ENCODE data around the gene SLC35F3. TPM values are rescaled to one million over a fixed set of nuclear protein-coding genes. Genes with fewer than 3 reads are reported as not detected.

Gene SLC35F3
- polyA plus RNA-seq, 1 of the 3 experiments (the other 2 are of a cell fraction) = 0.87 TPM

- TF ChIP-seq RFX5 (IDR thresholded peaks at IDR 0.05; ENCODE audit: low read length) (no peak), FOXM1 (IDR thresholded peaks at IDR 0.05; ENCODE audit: low read depth) (no peak), CTCF (IDR thresholded peaks at IDR 0.05) (peak; percentile 42), RAD21 (IDR thresholded peaks at IDR 0.05; ENCODE audit: low read length) (peak; percentile 44), SMC3 (IDR thresholded peaks at IDR 0.05; ENCODE audit: low read depth, low read length) (peak; percentile 20; the same call in 1 of the 2 replicates)
- H3K36me3 ChIP-seq (replicated peaks in 1 of 2; ENCODE audit: control insufficient read depth in 1 of 2, insufficient read depth in 2 of 2, low read length in 1 of 2) = no peaks in the 10 kb centered on the region
- ChIA-PET CTCF (interaction anchor here (0.6 to 9.5 kb wide), 3 partner anchors 11 to 209 kb away, joined by 3 to 102 read pairs (median 4); no protein-coding TSS in a partner anchor), POLR2A (no interaction called here)
- peaks cover 0 to 7% of the 10 kb centered on the region in 2 experiments; a peak in 1 of 4 replicates for H3K4me1 ChIP-seq (ENCODE audit: control insufficient read depth in 1 of 2, insufficient read depth in 2 of 2, low read depth in 1 of 2, low read length in 1 of 2)
- H3K4me3 ChIP-seq (ENCODE audit: low read depth in 2 of 2, low read length in 1 of 2) = no peak overlapping the region
- DNase-seq = no peak
- WGBS (ENCODE audit: low lambda C conversion rate) = 78% methylated on average over 13 of the region's 13 CpGs
- no peak overlapping the region for H3K4me2 ChIP-seq
- no peaks in the 10 kb centered on the region for H4K20me1 ChIP-seq (ENCODE audit: insufficient read depth)
- no peak overlapping the region for H2AFZ ChIP-seq (ENCODE audit: low read depth)
- no peaks in the 10 kb centered on the region for H3K9me3 ChIP-seq
- no peaks in the 10 kb centered on the region for H3K27me3 ChIP-seq (ENCODE audit: insufficient read depth)
- no peaks in the 10 kb centered on the region for H3K9me2 ChIP-seq
- H3K9ac ChIP-seq = no peak overlapping the region
- no peak overlapping the region for H3K27ac ChIP-seq (ENCODE audit: low read depth in 2 of 2, low read length in 1 of 2)
- H3F3A ChIP-seq (replicated peaks; ENCODE audit: insufficient read depth) = no peaks in the 10 kb centered on the region
- no peaks in the 10 kb centered on the region for H3K79me2 ChIP-seq (ENCODE audit: insufficient read depth)
These were observed 418.5 kb downstream of the SLC35F3 start for GRCh38 chr1:234322979-234323378.

- no peaks in the 10 kb centered on the region for H3K9me2 ChIP-seq
- DNase-seq = peak; percentile 41
- H3K4me3 ChIP-seq (ENCODE audit: low read depth in 2 of 2, low read length in 1 of 2) = no peak overlapping the region
- no peak overlapping the region for H3K27ac ChIP-seq (ENCODE audit: low read depth in 2 of 2, low read length in 1 of 2)
- no peak overlapping the region for H2AFZ ChIP-seq (ENCODE audit: low read depth)
- ChIA-PET CTCF (interaction anchor here (0.7 to 9.5 kb wide), 6 partner anchors 13 to 210 kb away, joined by 3 to 102 read pairs (median 6); no protein-coding TSS in a partner anchor), POLR2A (no interaction called here)
- 63% methylated on average over 6 of the region's 6 CpGs for WGBS (ENCODE audit: low lambda C conversion rate)
- H3K9me3 ChIP-seq = no peaks in the 10 kb centered on the region
- peaks cover 0 to 7% of the 10 kb centered on the region in 2 experiments; a peak in 1 of 4 replicates for H3K4me1 ChIP-seq (ENCODE audit: control insufficient read depth in 1 of 2, insufficient read depth in 2 of 2, low read depth in 1 of 2, low read length in 1 of 2)
- H3K27me3 ChIP-seq (ENCODE audit: insufficient read depth) = no peaks in the 10 kb centered on the region
- no peaks in the 10 kb centered on the region for H3K79me2 ChIP-seq (ENCODE audit: insufficient read depth)
- no peak overlapping the region for H3K9ac ChIP-seq
- TF ChIP-seq NFIC (IDR thresholded peaks at IDR 0.05; ENCODE audit: borderline replicate concordance) = no peak
- TF ChIP-seq RCOR1 (IDR thresholded peaks at IDR 0.05; ENCODE audit: low read length) = no peak; the same call in 1 of the 2 replicates
- TF ChIP-seq TAF1 (IDR thresholded peaks at IDR 0.05; ENCODE audit: borderline replicate concordance, low read depth, low read length) = no peak
- no peaks in the 10 kb centered on the region for H4K20me1 ChIP-seq (ENCODE audit: insufficient read depth)
- H3F3A ChIP-seq (replicated peaks; ENCODE audit: insufficient read depth) = no peaks in the 10 kb centered on the region
- H3K4me2 ChIP-seq = no peak overlapping the region
- H3K36me3 ChIP-seq (replicated peaks in 1 of 2; ENCODE audit: control insufficient read depth in 1 of 2, insufficient read depth in 2 of 2, low read length in 1 of 2) = no peaks in the 10 kb centered on the region
These were observed 420.3 kb downstream of the SLC35F3 start for GRCh38 chr1:234324821-234325220.

GRCh38 chr1:234325878-234326496, 421.5 kb downstream of the SLC35F3 start:
- no peaks in the 10 kb centered on the region for H3K9me2 ChIP-seq
- H3F3A ChIP-seq (replicated peaks; ENCODE audit: insufficient read depth) = no peaks in the 10 kb centered on the region
- no peaks in the 10 kb centered on the region for H3K36me3 ChIP-seq (replicated peaks in 1 of 2; ENCODE audit: control insufficient read depth in 1 of 2, insufficient read depth in 2 of 2, low read length in 1 of 2)
- no peak overlapping the region for H3K4me3 ChIP-seq (ENCODE audit: low read depth in 2 of 2, low read length in 1 of 2)
- no peaks in the 10 kb centered on the region for H4K20me1 ChIP-seq (ENCODE audit: insufficient read depth)
- peaks cover 0 to 7% of the 10 kb centered on the region in 2 experiments; a peak in 1 of 4 replicates for H3K4me1 ChIP-seq (ENCODE audit: control insufficient read depth in 1 of 2, insufficient read depth in 2 of 2, low read depth in 1 of 2, low read length in 1 of 2)
- no peak overlapping the region for H3K27ac ChIP-seq (ENCODE audit: low read depth in 2 of 2, low read length in 1 of 2)
- no peak for DNase-seq
- H3K27me3 ChIP-seq (ENCODE audit: insufficient read depth) = no peaks in the 10 kb centered on the region
- no peak overlapping the region for H3K4me2 ChIP-seq
- POLR2A ChIA-PET = no interaction called here
- 85% methylated on average over 7 of the region's 7 CpGs for WGBS (ENCODE audit: low lambda C conversion rate)
- no peaks in the 10 kb centered on the region for H3K79me2 ChIP-seq (ENCODE audit: insufficient read depth)
- no peak for TF ChIP-seq ELF1 (IDR thresholded peaks at IDR 0.05)
- H2AFZ ChIP-seq (ENCODE audit: low read depth) = no peak overlapping the region
- no peaks in the 10 kb centered on the region for H3K9me3 ChIP-seq
- no peak overlapping the region for H3K9ac ChIP-seq
- CTCF ChIA-PET = interaction anchor here (0.5 to 9.5 kb wide), 32 partner anchors 9 to 1042 kb away, joined by 3 to 102 read pairs (median 5); partner anchors contain the start of gene COA6

All from SK-N-SH (cell line).